ENCODE data around the gene EYA3.

Gene EYA3

GRCh38 chr1:28070725-28071593 lies 17.5 kb downstream of the EYA3 start:
- ChIA-PET POLR2A (no interaction called here), CTCF (interaction anchor here (1.6 kb wide), 1 partner anchor 21 kb away, joined by 4 read pairs; no protein-coding TSS in a partner anchor)
- DNase-seq (ENCODE audit: low read depth, low spot score), result no peak
- no peak for TF ChIP-seq CTCF (IDR thresholded peaks at IDR 0.05; ENCODE audit: insufficient read depth, low read length, missing control alignments)
- no peak overlapping the region for H3K4me3 ChIP-seq (ENCODE audit: low read depth, low read length)

GRCh38 chr1:28067523-28068090 lies 20.8 kb downstream of the EYA3 start:
- POLR2A ChIA-PET, result interaction anchor here (0.6 to 1.2 kb wide), 2 partner anchors 19 to 21 kb away, joined by 3 to 6 read pairs; partner anchors contain the start of gene EYA3
- CTCF ChIA-PET, result interaction anchor here (0.9 to 2.5 kb wide), 4 partner anchors 8 to 141 kb away, joined by 3 to 9 read pairs (median 4); no protein-coding TSS in a partner anchor
- no peak for TF ChIP-seq CTCF (IDR thresholded peaks at IDR 0.05; ENCODE audit: insufficient read depth, low read length, missing control alignments)
- no peak overlapping the region for H3K4me3 ChIP-seq (ENCODE audit: low read depth, low read length)
- DNase-seq (ENCODE audit: low read depth, low spot score), result no peak

GRCh38 chr1:28066393-28067154 lies 21.8 kb downstream of the EYA3 start:
- no peak overlapping the region for H3K4me3 ChIP-seq (ENCODE audit: low read depth, low read length)
- no peak for TF ChIP-seq CTCF (IDR thresholded peaks at IDR 0.05; ENCODE audit: insufficient read depth, low read length, missing control alignments)
- CTCF ChIA-PET, result interaction anchor here (0.9 to 2.5 kb wide), 4 partner anchors 9 to 142 kb away, joined by 3 to 9 read pairs (median 4); no protein-coding TSS in a partner anchor
- no peak for DNase-seq (ENCODE audit: low read depth, low spot score)
- POLR2A ChIA-PET, result interaction anchor here (0.6 to 1.2 kb wide), 2 partner anchors 20 to 22 kb away, joined by 3 to 6 read pairs; partner anchors contain the start of gene EYA3

GRCh38 chr1:28064064-28064463 lies 24.3 kb downstream of the EYA3 start:
- CTCF ChIA-PET, result no interaction called here
- POLR2A ChIA-PET, result no interaction called here
- no peak for TF ChIP-seq CTCF (IDR thresholded peaks at IDR 0.05; ENCODE audit: insufficient read depth, low read length, missing control alignments)
- H3K4me3 ChIP-seq (ENCODE audit: low read depth, low read length), result no peak overlapping the region
- DNase-seq (ENCODE audit: low read depth, low spot score), result no peak

- DNase-seq (ENCODE audit: low read depth, low spot score), result no peak
These were observed 25.6 kb downstream of the EYA3 start for GRCh38 chr1:28062806-28063205.

More at GRCh38 chr1:28062806-28063205, 25.6 kb downstream of the EYA3 start:
- ChIA-PET POLR2A (no interaction called here), CTCF (no interaction called here)
- H3K4me3 ChIP-seq (ENCODE audit: low read depth, low read length), result no peak overlapping the region
- TF ChIP-seq CTCF (IDR thresholded peaks at IDR 0.05; ENCODE audit: insufficient read depth, low read length, missing control alignments), result no peak

Data from AG04449 (cell line).